CD14-positive monocyte (primary cell): ENCODE data around the gene PHOSPHO1. TPM values are rescaled to one million over a fixed set of nuclear protein-coding genes. Genes with fewer than 3 reads are reported as not detected.
A peak's percentile ranks its signal among the peaks of the same experiment; 100 is the strongest.

Experiments
- DNase-seq, 3 donors: peaks; one replicate each; pipeline ENCODE4 v3.0.0-alpha.2; 2011 to 2022
- H2AFZ ChIP-seq: 2 replicates; pipeline ENCODE4 v1.6.0; 2012; ENCODE audit warnings: mild to moderate bottlenecking, low read depth, low read length, inconsistent platforms; ENCODE audit not compliant: insufficient read depth, poor library complexity, severe bottlenecking
- H3K27ac ChIP-seq, 2 donors: 1 replicate in 1 of 2; 2 replicates in 1 of 2; pipeline ENCODE4 v1.5.1; 2012 to 2013; ENCODE audit warnings: low read length in 2 of 2, control low read depth in 1 of 2, inconsistent platforms in 1 of 2, low read depth in 1 of 2, mild to moderate bottlenecking in 1 of 2
- H3K27me3 ChIP-seq, 2 donors: one replicate each; pipeline versions ENCODE4 v1.6.0 to v1.6.1; 2011 to 2013; ENCODE audit warnings: low read length in 2 of 2; ENCODE audit not compliant: control insufficient read depth in 2 of 2, insufficient read depth in 2 of 2
- H3K36me3 ChIP-seq, 2 donors: replicated peaks in 1 of 2; 1 replicate in 1 of 2; 2 replicates in 1 of 2; pipeline versions ENCODE4 v1.5.1 to v1.6.1; 2012 to 2013; ENCODE audit warnings: low read length in 2 of 2, control low read depth in 1 of 2, inconsistent platforms in 1 of 2, mild to moderate bottlenecking in 1 of 2; ENCODE audit not compliant: insufficient read depth in 2 of 2, control insufficient read depth in 1 of 2
- H3K4me1 ChIP-seq, 2 donors: 1 replicate in 1 of 2; 2 replicates in 1 of 2; pipeline versions ENCODE4 v1.5.1 to v1.6.1; 2012 to 2013; ENCODE audit warnings: low read length in 2 of 2, control low read depth in 1 of 2, inconsistent platforms in 1 of 2, mild to moderate bottlenecking in 1 of 2, moderate library complexity in 1 of 2; ENCODE audit not compliant: insufficient read depth in 2 of 2, control insufficient read depth in 1 of 2
- H3K4me2 ChIP-seq: replicated peaks from 2 replicates; pipeline ENCODE3; 2012; ENCODE audit warnings: low read length, moderate library complexity, mild to moderate bottlenecking; ENCODE audit not compliant: poor library complexity, severe bottlenecking; ENCODE audit errors: extremely low read depth
- H3K4me3 ChIP-seq, 3 experiments: fragments of 200-600 bp in 1 of 3; sonication (generic) in 1 of 3; replicated peaks in 1 of 3; 1 replicate in 2 of 3; 2 replicates in 1 of 3; pipeline ENCODE4 v1.5.1; 2011 to 2013; ENCODE audit warnings: low read length in 3 of 3, mild to moderate bottlenecking in 3 of 3, control low read depth in 2 of 3, low read depth in 2 of 3, inconsistent platforms in 1 of 3, moderate library complexity in 1 of 3
- H3K79me2 ChIP-seq: 2 replicates; pipeline ENCODE4 v1.6.0; 2012; ENCODE audit warnings: mild to moderate bottlenecking, control low read depth, inconsistent platforms, low read length, moderate library complexity; ENCODE audit not compliant: insufficient read depth
- H3K9ac ChIP-seq: 2 replicates; pipeline ENCODE4 v1.6.0; 2017; ENCODE audit warnings: low read length, mild to moderate bottlenecking; ENCODE audit not compliant: insufficient read depth, poor library complexity, severe bottlenecking
- H3K9me3 ChIP-seq, 2 donors: replicated peaks in 1 of 2; 1 replicate in 1 of 2; 2 replicates in 1 of 2; pipeline versions ENCODE4 v1.5.1 to v1.6.1; 2012 to 2013; ENCODE audit warnings: low read length in 2 of 2, control low read depth in 1 of 2; ENCODE audit not compliant: control insufficient read depth in 1 of 2, insufficient read depth in 1 of 2
- H4K20me1 ChIP-seq: 2 replicates; pipeline ENCODE4 v1.6.0; 2012; ENCODE audit warnings: mild to moderate bottlenecking, low read length, control low read depth, moderate library complexity; ENCODE audit not compliant: insufficient read depth
- H3K27ac Mint-ChIP-seq, 7 donors: one replicate each; pipeline ENCODE4 v1.8.0; 2020; ENCODE audit warnings: mild to moderate bottlenecking in 7 of 7, mixed read lengths in 7 of 7, moderate library complexity in 6 of 7, inconsistent platforms in 2 of 7
- H3K27me3 Mint-ChIP-seq, 3 donors: one replicate each; pipeline ENCODE4 v1.8.0; 2021 to 2022; ENCODE audit warnings: low read depth in 3 of 3, mild to moderate bottlenecking in 3 of 3, mixed read lengths in 3 of 3, moderate library complexity in 3 of 3, inconsistent platforms in 1 of 3
- H3K36me3 Mint-ChIP-seq, 2 donors: one replicate each; pipeline ENCODE4 v1.8.0; 2020; ENCODE audit warnings: mixed read lengths in 2 of 2, inconsistent platforms in 1 of 2, mild to moderate bottlenecking in 1 of 2
- H3K4me1 Mint-ChIP-seq: one replicate; pipeline ENCODE4 v1.8.0; 2020; ENCODE audit warnings: mild to moderate bottlenecking, mixed read lengths
- H3K4me3 Mint-ChIP-seq, 2 donors: one replicate each; pipeline ENCODE4 v1.8.0; 2020; ENCODE audit warnings: mild to moderate bottlenecking in 2 of 2, mixed read lengths in 2 of 2, moderate library complexity in 1 of 2
- H3K9me3 Mint-ChIP-seq, 7 donors: one replicate each; pipeline ENCODE4 v1.8.0; 2020 to 2022; ENCODE audit warnings: mixed read lengths in 7 of 7, mild to moderate bottlenecking in 6 of 7, moderate library complexity in 6 of 7, inconsistent platforms in 2 of 7
- CTCF ChIP-seq: fragments of 200-600 bp; IDR thresholded peaks from one replicate; pipeline ENCODE4 v1.8.0; 2022; ENCODE audit warnings: antibody characterized with exemption, mild to moderate bottlenecking
- WGBS: methylation state at CpG from one replicate; pipeline ENCODE4 v1.1.5; 2013; ENCODE audit warnings: missing lambda C conversion rate; ENCODE audit not compliant: insufficient coverage; 5-methylcytosine and 5-hydroxymethylcytosine counted together
- intact Hi-C, 2 donors: fragments of 100-400 bp; cut with micrococcal nuclease; formaldehyde crosslinking; loops; one replicate each; pipeline versions ENCODE4 v1.15.0 to v1.15.1; 2023
- polyA plus RNA-seq, 3 donors: library from polyadenylated mRNA; depleted of rRNA in 1 of 3; unstranded in 2 of 3; stranded (reverse) in 1 of 3; fragments of 300-500 nt in 2 of 3; fragments of >200 nt in 1 of 3; fragmentation: Illumina TruSeq in 2 of 3; gene quantifications; 1 replicate in 2 of 3; 2 replicates in 1 of 3; pipeline ENCODE4 v1.2.3, GENCODE V29; 2012 to 2021

Gene PHOSPHO1
- polyA plus RNA-seq, 3 donors: 0.51 to 1.4 (median 0.61) TPM

GRCh38 chr17:49260817-49261291 is 30.3 kb upstream of the PHOSPHO1 start:
- Mint-ChIP-seq H3K27ac (peak overlapping the region; percentile 84 to 97 (median 93)), H3K4me3 (peak overlapping the region; percentile 84 to 89), H3K27me3 (peaks cover 0 to 8% (median 7%) of the 10 kb centered on the region in 3 donors), H3K9me3 (peaks cover 0 to 1% (median 0%) of the 10 kb centered on the region in 7 donors), H3K4me1 (peaks cover 19% of the 10 kb centered on the region), H3K36me3 (no peaks in the 10 kb centered on the region)
- peak overlapping the region; percentile 83 for H3K9ac ChIP-seq
- H2AFZ ChIP-seq: peak overlapping the region; percentile 87
- peak overlapping the region; percentile 57 to 75 (median 66) for H3K4me3 ChIP-seq
- H3K27ac ChIP-seq: peak overlapping the region; percentile 78 to 89
- no peaks in the 10 kb centered on the region for H3K9me3 ChIP-seq
- no peaks in the 10 kb centered on the region for H3K79me2 ChIP-seq
- DNase-seq: peak in 1 of 3 donors; percentile 96
- H3K4me1 ChIP-seq: peaks cover 16 to 20% of the 10 kb centered on the region in 2 donors
- H3K36me3 ChIP-seq: no peaks in the 10 kb centered on the region
- intact Hi-C loops: loop anchor here in 1 of 2 donors (1.0 kb wide), 1 partner anchor 9 kb away; no protein-coding TSS in a partner anchor
- WGBS: 29% methylated on average over 3 of the region's 11 CpGs
- TF ChIP-seq CTCF: no peak
- H4K20me1 ChIP-seq: no peaks in the 10 kb centered on the region
- H3K4me2 ChIP-seq: peak overlapping the region; percentile 82
- H3K27me3 ChIP-seq: no peaks in the 10 kb centered on the region

GRCh38 chr17:49260011-49260816 is 29.6 kb upstream of the PHOSPHO1 start:
- peak overlapping the region; percentile 84 to 97 (median 93) for H3K27ac Mint-ChIP-seq
- H3K36me3 ChIP-seq: no peaks in the 10 kb centered on the region

More at GRCh38 chr17:49260011-49260816, 29.6 kb upstream of the PHOSPHO1 start:
- Mint-ChIP-seq H3K4me3 (peak overlapping the region; percentile 89 to 91), H3K36me3 (no peaks in the 10 kb centered on the region), H3K4me1 (peaks cover 21% of the 10 kb centered on the region), H3K27me3 (peaks cover 0 to 8% (median 7%) of the 10 kb centered on the region in 3 donors), H3K9me3 (peaks cover 0 to 1% (median 0%) of the 10 kb centered on the region in 7 donors)
- Histone ChIP-seq H3K79me2 (no peaks in the 10 kb centered on the region), H3K4me3 (peak overlapping the region; percentile 57 to 75 (median 66)), H3K27me3 (no peaks in the 10 kb centered on the region), H3K4me1 (peaks cover 17 to 24% of the 10 kb centered on the region in 2 donors), H2AFZ (peak overlapping the region; percentile 87), H4K20me1 (no peaks in the 10 kb centered on the region), H3K9ac (peak overlapping the region; percentile 83), H3K27ac (peak overlapping the region; percentile 78 to 89), H3K4me2 (peak overlapping the region; percentile 82), H3K9me3 (no peaks in the 10 kb centered on the region)
- peak; percentile 65 to 94 (median 86) for DNase-seq
- under 1% methylated on average over 77 of the region's 77 CpGs for WGBS
- intact Hi-C loops: loop anchor here in 1 of 2 donors (1.0 kb wide), 1 partner anchor 8 kb away; no protein-coding TSS in a partner anchor
- TF ChIP-seq CTCF: no peak
